IMR-90 (cell line): Measurements from ENCODE around the gene COL20A1. TPM values are rescaled to one million over a fixed set of nuclear protein-coding genes. Genes with fewer than 3 reads are reported as not detected.

ENCODE experiments used
- BHLHE40 ChIP-seq: fragments of 150-350 bp; IDR thresholded peaks from 2 replicates; pipeline ENCODE4 v1.6.1; 2016; ENCODE audit warnings: mild to moderate bottlenecking, low read depth, low read length
- CEBPB ChIP-seq: IDR thresholded peaks from 2 replicates; pipeline ENCODE4 v1.6.1; 2012; ENCODE audit warnings: low read depth, low read length, improper control_type of control experiment
- CTCF ChIP-seq: conservative IDR thresholded peaks from 2 replicates; pipeline ENCODE4 v1.5.1; 2012; ENCODE audit warnings: mild to moderate bottlenecking, low read depth, low read length, improper control_type of control experiment
- MAZ ChIP-seq: IDR thresholded peaks from 2 replicates; pipeline ENCODE4 v1.6.1; 2012; ENCODE audit warnings: low read depth, mild to moderate bottlenecking, low read length, improper control_type of control experiment, moderate library complexity, borderline replicate concordance
- RCOR1 ChIP-seq: IDR thresholded peaks from 2 replicates; pipeline ENCODE4 v1.6.1; 2012; ENCODE audit warnings: mild to moderate bottlenecking, low read length, improper control_type of control experiment; ENCODE audit not compliant: insufficient replicate concordance
- polyA plus RNA-seq, 3 experiments: library from polyadenylated mRNA; depleted of rRNA; stranded (reverse); fragments of >200 nt; gene quantifications; 2 replicates each; pipeline ENCODE4 v1.2.3, GENCODE V29; 2012; ENCODE audit warnings: low replicate concordance in 1 of 3
- total RNA-seq: library from RNA; depleted of rRNA; stranded (reverse); fragments of >200 nt; gene quantifications from 2 replicates; pipeline ENCODE4 v1.2.3, GENCODE V29; 2012

Gene COL20A1
- total and polyA plus RNA-seq, 2 of the 4 experiments (the other 2 are of a cell fraction): not detected

GRCh38 chr20:63288581-63289251 lies 4.3 kb upstream of the COL20A1 start (continued):
- TF ChIP-seq CTCF: no peak
- no peak for TF ChIP-seq BHLHE40
- no peak for TF ChIP-seq CEBPB
- no peak for TF ChIP-seq MAZ
- TF ChIP-seq RCOR1: no peak
